Measurements from ENCODE around the gene S100B.
"Not testable (repeated sequence)": the region's sequence is repeated elsewhere in the genome, so short reads cannot be mapped to it uniquely, and the experiment has no call there.

S100B gene

DNA sequence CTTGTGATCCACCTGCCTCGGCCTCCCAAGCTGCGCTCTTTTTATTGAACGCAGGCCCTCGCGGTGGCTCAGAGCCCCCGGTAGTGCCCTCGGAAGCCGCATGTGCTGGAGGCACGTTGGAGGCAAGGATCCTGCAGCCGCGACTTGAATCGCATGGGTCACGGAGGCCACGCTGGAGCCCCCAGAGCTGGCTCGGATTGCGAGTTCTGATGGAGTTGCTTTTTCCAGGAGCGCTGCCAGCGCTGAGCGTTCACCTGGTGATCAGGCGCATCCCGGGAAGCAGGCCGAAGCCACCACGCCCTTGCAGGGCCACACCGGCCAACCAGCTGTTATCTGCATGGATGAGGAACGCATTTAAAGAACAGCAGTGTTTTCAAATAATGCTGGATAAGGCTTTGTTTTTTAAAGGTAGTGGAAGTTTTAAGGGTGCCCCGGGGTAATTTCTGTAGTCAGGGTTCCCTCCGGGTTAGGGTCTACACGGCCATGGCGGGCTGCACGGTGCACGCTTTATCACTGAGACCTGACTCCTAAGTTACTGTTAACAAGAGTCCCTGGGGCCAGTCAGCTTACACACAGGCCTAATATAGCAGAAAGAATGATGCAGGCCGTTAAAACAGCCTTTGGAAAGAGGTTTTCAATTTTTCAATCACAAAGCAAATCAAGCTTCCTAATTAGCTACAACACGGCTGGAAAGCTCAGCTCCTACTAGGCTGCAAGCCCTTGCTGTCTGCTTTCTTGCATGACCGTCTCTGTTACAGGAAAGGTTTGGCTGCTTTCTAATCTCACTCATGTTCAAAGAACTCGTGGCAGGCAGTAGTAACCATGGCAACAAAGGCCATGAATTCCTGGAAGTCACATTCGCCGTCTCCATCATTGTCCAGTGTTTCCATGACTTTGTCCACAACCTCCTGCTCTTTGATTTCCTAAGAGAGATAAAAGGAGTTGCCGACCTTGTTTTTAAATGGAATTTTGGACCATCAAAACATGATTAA is 6.0 kb downstream of the S100B start:
- DNase-seq = no peak

DNA sequence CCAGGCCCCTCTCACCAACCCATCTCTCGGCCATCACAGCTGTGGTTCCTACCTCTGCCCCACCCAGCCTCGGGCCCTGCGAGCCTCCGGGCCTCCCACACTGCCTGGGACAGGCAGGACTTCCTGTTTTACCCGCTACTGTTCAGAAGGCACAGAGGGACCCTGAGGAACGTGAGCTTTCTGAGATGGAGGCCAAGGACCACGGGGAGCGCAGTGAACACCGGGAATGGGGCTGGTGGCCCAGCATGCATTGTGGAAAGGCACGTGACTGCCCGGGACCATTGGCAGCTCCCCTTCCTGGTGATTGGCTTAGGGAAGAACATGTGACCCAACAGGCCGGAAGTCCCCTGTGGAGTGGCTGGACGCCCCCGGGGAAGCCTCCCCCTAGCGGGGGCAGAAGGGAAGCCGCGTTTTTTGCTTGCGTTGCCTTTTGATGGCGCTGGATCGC is 7.0 kb downstream of the S100B start:
- DNase-seq = no peak

DNA sequence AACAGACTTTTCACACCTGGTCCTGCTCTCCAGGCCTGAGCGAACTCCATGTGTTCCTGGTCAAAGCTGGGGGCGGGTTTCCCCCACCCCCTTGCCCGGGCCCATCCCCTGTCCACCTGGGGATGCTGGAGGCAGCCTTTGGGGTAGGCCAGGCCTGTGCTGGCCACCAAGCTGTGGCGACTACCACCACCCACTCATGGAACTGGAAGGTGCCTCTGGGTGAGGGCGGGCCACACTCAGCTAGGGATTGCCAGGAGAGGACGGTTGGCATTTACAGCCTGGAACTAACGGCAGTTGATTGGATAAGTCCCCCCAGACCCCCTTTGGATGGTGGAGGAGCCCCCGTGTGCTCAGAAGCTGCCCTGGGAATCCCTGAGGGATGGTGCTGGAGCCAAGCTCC is 7.9 kb downstream of the S100B start:
- no peak for DNase-seq

DNA sequence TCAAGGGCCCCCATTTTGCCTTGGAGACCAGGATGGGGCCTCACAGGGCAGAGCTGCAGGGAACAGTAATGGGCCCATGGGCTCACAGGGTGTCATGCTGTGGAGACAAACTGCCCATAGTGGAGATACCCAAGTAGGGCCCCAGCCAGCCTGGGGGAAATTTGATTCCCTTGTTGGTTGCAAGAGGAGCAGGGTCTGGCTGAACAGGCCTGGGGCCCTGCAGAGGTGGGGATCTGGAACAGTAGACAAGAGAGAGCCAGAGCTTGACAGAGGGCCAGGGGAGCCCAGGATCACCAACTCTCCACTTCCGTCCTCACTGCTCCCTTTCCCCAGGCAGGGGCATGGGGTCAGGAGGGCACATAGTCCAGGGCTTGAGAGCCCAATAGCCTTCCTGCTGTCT is 8.7 kb downstream of the S100B start:
- DNase-seq = no peak

DNA sequence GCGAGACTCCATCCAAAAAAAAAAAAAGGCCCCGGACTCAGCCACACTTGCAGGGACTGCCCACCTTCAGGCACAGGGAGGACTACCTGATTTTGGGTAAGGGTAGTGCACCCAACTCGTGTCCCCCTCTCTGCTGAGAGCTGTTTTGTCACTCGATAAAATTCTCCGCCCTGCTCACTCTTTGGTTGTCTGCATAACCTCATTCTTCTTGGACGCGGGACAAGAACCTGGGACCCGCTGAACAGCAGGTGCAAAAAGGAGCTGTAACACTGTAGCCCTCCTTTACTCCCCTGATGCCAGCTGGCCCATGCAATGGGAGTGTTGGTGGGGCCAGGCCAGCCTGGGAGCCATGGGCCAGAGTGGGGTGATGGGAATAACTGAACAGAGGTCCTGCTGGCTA is 10.6 kb downstream of the S100B start:
- DNase-seq = no peak

DNA sequence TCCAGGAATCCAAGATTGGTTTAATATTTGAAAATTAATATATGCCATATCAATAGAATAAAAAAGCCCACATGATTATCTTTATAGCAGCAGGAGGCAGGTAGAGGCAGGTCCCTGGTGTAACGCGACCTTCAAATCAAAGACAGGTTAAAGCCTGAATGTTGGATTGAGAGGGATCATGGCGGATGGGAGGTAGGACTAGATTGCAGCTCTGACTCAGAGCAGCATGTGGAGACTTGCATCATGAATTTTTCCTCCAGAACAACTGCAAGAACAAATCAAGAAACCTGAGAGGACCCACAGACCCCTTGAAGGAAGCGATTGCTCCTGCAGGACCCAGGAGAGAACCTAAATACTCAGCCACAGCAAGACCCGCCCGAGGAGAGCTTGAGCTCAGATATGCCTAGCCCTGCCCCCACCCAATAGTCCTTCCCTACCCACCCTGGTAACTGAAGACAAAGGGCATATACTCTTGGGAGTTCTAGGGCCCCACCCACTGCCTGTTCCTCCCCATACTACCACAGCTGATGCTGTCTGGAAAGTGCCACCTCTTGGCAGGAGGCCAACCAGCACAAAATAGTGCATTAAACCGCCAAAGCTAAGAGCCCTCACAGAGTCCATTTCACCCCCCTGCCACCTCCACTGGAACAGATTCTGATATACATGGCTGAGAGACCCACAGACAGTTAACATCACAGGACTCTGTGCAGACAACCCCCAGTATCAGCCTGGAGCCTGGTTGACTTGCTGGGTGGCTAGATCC is 19.5 kb downstream of the S100B start:
- no peak for DNase-seq

DNA sequence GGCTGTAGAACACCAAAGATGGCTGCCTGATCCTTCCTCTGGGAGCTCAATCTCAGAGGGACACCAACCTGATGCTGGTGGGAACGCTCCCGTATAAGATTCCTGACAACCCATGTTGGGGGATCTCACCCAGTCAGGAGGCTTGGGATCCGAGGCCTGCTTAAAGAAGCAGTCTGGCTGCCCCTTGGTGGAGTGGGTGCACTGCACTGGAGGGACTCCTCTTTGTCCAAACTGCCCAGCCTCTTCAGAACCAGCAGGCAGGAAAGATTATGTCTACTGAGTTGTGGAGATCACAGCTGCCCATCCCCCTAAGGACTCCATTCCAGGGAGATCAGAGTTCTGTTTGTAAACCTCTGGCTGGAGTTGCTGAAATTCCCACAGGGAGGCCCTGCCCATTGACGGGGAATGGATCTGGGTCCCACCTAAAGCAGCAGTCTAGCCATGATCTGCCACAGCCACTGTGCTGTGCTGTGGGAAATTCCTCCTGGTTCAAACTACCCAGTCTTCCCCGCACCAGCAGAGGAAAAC is 23.0 kb downstream of the S100B start:
- DNase-seq = no peak

DNA sequence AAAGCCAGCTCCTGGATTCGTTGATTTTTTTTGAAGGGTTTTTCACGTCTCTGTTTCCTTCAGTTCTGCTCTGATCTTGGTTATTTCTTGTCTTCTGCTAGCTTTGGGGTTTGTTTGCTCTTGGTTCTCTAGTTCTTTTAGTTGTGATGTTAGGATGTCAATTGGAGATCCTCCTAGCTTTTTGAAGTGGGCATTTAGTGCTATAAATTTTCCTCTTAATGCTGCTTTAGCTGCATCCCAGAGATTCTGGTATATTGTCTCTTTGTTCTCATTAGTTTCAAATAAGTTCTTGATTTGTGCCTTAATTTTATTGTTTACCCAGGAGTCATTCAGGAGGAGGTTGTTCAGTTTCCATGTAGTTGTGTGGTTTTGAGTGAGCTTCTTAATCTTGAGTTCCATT is 25.5 kb downstream of the S100B start:
- not testable (repeated sequence) for DNase-seq

DNA sequence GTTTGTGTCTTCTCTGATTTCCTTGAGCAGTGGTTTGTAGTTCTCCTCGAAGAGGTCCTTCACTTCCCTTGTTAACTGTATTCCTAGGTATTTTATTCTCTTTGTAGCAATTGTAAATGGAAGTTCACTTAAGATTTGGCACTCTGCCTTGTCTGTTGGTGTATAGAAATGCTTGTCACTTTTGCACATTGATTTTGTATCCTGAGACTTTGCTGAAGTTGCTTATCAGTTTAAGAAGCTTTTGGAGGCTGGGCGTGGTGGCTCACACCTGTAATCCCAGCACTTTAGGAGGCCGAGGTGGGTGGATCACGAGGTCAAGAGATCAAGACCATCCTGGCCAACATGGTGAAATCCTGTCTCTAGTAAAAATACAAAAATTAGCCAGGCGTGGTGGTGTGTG is 27.1 kb downstream of the S100B start:
- DNase-seq = not testable (repeated sequence)

DNA sequence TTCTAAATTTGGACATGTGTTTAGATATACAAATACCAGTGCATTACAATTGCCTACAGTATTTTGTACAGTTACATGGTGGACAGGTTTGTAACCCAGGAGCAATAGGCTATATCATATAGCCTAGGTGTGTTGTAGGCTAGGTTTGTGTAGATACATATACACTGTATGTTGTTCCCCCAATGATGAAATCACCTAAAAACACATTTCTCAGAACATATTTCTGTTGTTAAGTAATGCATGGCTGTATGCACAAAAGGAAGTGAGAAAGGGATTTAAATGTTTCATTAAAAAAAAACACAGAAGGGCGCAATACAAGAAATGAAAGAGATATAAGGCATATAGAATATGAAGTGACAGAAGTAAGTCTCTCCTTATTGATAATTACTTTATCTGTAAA is 32.0 kb downstream of the S100B start:
- DNase-seq = no peak

DNA sequence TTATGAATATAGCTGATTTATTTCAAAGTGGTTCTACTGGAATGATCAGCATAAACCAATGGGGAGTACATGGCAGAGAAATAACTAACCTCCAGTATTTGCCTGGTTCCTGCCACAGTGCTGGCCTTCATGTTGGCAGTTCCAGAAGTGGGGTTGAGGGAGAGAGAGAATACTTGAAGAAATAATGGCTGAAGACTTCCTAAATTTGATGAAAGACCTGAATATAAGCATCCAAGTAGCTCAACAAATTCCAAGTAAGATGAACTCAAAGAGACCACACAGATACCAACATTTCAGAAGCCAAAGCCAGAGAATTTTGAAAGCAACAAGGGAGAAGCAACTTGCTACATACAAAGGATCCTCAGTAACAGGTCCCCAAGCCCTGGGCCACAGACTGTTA is 34.3 kb downstream of the S100B start:
- no peak for DNase-seq

DNA sequence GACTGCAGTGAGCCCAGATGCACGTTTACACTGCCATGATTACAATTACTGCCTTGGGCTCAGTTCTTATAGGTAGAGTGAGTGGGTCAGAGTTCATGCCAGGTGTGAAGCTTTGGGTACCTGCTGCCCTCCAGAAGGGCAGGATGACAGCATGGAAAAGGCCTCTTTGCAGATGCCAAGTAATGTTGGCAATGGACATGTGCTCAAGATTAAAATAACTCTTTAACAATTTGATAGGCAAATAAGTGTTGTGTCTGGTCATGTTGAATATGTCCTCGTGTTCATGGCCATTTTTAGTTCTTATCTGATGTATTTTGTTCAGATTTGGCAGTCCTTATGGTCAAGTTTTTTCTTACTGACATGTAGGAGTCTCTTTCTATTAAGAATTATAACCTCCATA is 34.8 kb downstream of the S100B start:
- DNase-seq = no peak

DNA sequence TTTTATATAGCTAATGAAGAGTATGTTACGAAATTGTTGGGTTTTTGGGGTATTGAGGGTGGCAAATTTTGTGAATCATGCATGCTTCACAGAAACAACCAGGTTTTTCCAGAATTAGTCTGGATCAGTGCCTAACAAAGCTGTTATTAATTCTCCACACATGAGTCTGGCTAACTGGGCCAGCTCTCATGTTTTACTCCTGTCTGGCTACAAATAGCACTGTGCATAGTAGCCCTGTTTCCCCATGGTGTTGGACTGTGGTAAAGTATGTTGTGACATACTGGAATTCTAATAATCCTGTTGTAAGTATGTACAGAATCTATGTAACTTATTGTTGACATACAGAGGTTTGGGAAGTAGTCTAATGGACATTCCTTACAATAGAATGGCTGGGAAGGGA is 35.8 kb downstream of the S100B start:
- no peak for DNase-seq

DNA sequence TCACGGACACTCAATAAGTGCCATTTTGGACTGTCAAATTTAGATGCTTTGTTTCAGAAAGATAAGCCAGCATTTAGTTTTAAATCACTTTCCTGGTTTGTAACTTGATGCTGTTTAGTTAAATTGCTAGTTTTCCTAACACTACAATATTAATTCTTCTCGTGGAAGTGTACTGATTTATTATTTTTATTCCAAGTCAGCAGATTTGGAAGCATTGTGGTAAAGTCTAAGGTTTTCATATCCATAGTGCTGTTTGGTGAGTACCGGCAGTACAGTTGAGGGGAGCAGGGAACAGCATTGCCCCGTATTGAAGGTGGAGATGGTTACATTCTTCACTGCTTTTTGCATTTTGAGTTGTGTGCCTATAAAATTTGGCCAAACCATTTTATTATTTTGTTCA is 36.3 kb downstream of the S100B start:
- DNase-seq = no peak

DNA sequence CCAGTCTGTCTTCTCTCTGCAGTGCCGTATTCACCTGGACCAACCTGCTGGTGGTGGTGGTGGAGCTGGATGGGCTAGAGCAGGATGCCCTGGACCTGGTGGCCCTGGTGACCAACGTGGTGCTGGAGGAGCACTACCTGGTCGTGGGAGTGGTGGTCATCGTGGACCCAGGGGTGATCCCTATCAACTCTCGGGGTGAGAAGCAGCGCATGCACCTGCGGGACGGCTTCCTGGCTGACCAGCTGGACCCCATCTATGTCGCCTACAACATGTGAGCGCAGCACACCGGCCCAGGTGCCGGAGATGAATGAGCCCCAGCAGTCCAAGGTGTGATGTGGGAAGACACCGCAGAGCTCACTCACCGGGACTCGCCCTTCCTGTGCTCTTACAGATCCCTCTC is 37.5 kb downstream of the S100B start:
- DNase-seq = no peak

DNA sequence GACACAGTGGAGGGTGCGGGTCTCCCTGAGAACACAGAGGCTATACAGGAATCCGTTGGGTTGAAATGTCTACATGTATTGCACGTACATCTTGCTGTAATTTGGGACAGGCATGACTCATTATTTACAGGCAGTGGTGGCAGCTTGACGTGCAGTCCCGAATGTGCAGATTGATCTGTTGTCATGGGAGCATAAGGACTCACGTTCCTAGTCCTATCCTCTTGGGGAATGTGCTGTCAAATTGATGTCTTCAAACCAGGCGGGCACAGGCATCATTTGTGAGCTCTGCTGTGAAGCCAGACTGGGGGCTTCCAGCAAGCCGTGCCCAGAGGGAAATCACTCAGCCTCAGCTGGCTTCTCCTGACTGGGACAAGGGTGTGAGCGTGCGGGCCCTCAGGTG is 40.5 kb downstream of the S100B start:
- DNase-seq = no peak

DNA sequence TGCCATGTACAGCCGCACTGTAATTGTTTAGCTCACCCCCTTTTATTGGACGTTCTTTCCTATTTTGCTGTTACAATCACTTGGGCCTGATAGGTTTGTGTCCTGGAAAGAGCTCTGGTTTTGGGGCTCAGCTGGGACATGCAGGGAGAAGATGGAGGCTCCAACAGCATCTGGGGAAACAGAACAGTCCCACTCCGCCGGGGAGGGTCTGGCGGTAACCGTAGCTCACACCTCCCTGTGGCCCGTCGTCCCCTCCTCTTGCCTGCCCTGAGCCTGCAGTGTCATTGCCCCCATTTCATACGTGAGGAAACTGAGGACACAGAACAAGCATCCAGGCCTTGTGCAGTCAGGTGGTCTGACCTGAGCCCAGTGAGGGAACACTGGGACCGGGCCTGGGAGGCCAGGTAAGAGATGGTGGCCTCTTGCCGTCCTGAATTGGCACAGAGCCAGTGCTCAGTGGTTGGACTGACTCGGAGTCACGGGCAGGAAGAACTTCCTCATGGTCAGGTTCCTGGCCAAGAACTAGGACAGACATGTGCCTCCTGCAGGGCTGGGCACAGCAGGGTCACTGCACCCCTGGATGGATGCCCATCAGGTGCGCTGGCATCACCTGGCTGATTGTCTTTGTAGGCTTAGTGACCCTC is 41.8 kb downstream of the S100B start:
- no peak for DNase-seq

DNA sequence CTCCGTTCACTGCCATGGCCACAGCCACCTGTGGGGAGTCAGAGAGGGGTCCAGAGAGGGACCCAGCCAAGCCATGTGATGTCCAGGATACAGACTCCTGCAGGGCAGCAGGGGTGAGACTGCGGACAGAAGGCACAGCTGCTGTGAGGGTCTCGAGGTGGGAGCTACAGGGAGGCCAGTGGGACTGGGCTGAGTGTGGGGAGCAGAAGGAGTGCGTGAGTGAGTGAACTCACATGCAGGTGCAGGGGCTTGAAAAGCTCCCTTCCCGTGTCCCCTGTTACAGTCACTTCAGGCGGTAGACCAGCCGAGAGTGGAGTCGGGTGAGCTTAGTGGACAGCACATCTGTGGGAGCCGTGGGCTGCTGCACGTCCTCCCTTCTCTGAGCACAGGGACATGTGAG is 42.4 kb downstream of the S100B start:
- DNase-seq = no peak

DNA sequence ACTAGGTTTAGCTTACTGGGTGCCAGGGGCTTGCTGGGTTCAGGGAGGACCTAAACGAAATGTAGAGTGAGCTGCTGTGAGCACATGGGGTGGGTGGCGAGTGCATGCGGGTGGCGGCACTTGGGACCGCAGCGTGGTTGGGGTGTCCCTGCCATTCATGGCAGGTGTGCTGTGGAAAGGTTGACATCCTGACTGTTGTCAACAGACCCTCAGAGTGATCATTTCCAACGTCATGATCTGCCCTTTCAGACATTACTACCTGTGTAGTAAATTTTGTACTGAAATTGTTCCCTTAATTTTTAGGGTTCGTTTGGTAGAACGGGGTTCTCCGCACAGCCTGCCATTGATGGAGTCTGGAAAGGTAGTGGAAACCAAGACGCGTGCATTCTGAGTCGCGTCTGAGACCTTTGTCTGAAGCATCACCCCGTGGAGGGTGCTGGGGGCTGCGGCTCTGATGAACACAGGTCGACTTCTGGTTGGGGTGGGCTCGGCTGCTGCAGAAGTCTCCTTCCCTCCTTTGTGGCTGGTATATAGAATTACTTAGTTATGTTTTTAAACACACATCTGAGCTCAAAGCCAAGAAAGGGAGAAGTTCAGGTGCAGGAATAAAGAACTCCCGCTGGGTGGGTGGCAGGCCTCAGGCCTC is 43.3 kb downstream of the S100B start:
- no peak for DNase-seq

DNA sequence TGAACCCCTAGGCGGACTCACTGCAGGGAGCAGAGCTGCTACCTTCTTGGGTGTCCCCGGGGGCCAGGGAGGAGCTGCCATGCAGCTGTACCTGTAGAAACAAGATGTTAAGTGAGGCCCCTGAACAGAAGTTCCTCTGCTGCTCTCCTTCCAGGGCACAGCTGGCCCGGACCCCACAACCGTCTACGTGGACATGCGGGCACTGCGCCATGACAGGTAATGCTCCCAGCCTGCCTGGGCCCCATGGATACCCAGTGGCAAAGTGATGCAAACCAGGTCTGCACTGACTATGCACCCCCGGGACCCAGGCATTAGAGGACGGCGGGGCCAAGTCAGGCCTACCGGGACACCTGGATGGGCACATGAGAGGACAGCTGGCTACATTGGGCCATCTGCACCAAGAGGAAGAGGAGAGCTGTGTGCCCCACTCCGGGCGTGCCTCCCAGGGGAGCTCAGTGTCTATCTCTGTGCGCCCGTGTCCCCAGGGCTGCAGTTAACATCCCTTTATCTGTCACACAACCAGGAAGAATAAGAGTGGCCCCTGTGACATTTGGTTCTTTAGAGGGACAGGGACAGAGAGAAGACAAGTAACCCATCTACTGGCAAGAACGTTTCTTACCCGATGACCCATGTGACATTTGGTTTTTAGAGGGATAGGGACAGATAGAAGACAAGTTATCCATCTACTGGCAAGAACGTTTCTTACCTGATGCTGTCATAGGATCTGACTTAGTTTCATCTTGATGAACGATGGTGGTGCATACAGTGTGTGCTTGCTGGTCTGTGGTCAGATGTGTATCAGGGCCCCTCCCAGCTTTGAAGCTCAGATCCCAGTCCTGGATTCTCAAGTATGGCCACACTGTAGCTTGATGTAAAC is 44.1 kb downstream of the S100B start:
- DNase-seq = no peak

DNA sequence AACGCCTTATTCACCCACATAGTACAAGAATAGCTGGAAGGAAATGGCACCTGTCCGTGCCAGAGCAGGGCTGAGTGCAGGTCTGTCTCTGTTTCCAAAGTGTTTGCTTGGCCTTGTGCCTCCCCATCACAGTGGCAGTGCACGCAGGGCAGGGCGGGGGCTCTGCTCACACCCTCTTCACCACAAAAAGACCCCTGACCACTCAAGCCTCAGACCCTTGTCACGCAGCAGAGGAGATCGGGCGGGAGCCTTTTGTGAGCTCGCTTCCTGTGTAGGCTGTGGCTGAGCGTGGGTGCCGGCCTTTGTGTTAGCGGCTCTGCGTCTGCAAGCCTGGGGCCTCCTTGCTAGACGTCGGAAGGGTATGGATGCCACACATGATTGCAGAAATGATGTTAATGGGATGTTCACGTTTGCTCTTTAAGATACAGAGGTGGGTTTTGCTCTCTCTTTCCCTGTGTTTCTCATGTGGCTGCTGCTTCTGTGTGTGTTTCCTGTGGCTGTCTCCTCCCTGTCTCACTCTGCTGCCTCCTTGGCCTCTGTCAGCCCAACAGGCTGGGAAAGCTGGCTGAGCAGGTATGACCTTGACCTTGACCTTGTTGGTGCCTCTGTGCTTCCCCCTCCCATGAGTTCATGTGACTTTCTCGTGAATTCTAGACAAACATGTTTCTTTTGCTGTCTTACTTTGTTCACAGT is 45.4 kb downstream of the S100B start:
- no peak for DNase-seq
